ENCODE measurements around the gene USP3.

Gene USP3

GRCh38 chr15:63504247-63504978 is at the start of gene USP3:
Gene USP3, plus strand, starts transcription at chr15:63504593. Its CDS starts 147 bp downstream, at chr15:63504740.
- peak; percentile 87 for DNase-seq (ENCODE audit: low read depth)

GRCh38 chr15:63456258-63456657 is 48.1 kb upstream of the USP3 start:
- DNase-seq (ENCODE audit: low read depth) = no peak

- no peak for DNase-seq (ENCODE audit: low read depth)
Measured at GRCh38 chr15:63457379-63457778, 47.0 kb upstream of the USP3 start.

GRCh38 chr15:63458026-63458425 is 46.4 kb upstream of the USP3 start:
- DNase-seq (ENCODE audit: low read depth) = no peak

GRCh38 chr15:63458794-63459395 is 45.5 kb upstream of the USP3 start:
- DNase-seq (ENCODE audit: low read depth) = no peak

- no peak for DNase-seq (ENCODE audit: low read depth)
Measured at GRCh38 chr15:63460210-63461155, 43.9 kb upstream of the USP3 start.

GRCh38 chr15:63461230-63461985 is 43.0 kb upstream of the USP3 start:
- no peak for DNase-seq (ENCODE audit: low read depth)

- no peak for DNase-seq (ENCODE audit: low read depth)
Measured at GRCh38 chr15:63462088-63462487, 42.3 kb upstream of the USP3 start.

- DNase-seq (ENCODE audit: low read depth) = no peak
Measured at GRCh38 chr15:63463036-63463435, 41.4 kb upstream of the USP3 start.

GRCh38 chr15:63463793-63464192 is 40.6 kb upstream of the USP3 start:
- no peak for DNase-seq (ENCODE audit: low read depth)

- DNase-seq (ENCODE audit: low read depth) = no peak
Measured at GRCh38 chr15:63465104-63465503, 39.3 kb upstream of the USP3 start.

GRCh38 chr15:63466378-63467192 is 37.8 kb upstream of the USP3 start:
- DNase-seq (ENCODE audit: low read depth) = no peak

GRCh38 chr15:63469190-63469589 is 35.2 kb upstream of the USP3 start:
- no peak for DNase-seq (ENCODE audit: low read depth)

- no peak for DNase-seq (ENCODE audit: low read depth)
Measured at GRCh38 chr15:63469984-63470383, 34.4 kb upstream of the USP3 start.

- no peak for DNase-seq (ENCODE audit: low read depth)
Measured at GRCh38 chr15:63473007-63473748, 31.2 kb upstream of the USP3 start.

- no peak for DNase-seq (ENCODE audit: low read depth)
Measured at GRCh38 chr15:63473749-63473998, 30.7 kb upstream of the USP3 start.

GRCh38 chr15:63473999-63474809 is 30.2 kb upstream of the USP3 start:
- no peak for DNase-seq (ENCODE audit: low read depth)

GRCh38 chr15:63474810-63475316 is 29.5 kb upstream of the USP3 start:
- no peak for DNase-seq (ENCODE audit: low read depth)

- DNase-seq (ENCODE audit: low read depth) = no peak
Measured at GRCh38 chr15:63475707-63476106, 28.7 kb upstream of the USP3 start.

GRCh38 chr15:63476229-63476632 is 28.2 kb upstream of the USP3 start:
- DNase-seq (ENCODE audit: low read depth) = no peak

Data from stimulated activated CD8-positive, alpha-beta memory T cell treated with anti-CD3 and anti-CD28 coated beads, Interleukin-4, amount 100 ng/mL, for 24 hours (primary cell).